SIG-M5 (cell line): ENCODE measurements around the gene ACTN4.

ENCODE experiments used
- DNase-seq: peaks from one replicate; lab custom pipeline; 2025; lab: John Stamatoyannopoulos, UW

The ACTN4 gene

DNA sequence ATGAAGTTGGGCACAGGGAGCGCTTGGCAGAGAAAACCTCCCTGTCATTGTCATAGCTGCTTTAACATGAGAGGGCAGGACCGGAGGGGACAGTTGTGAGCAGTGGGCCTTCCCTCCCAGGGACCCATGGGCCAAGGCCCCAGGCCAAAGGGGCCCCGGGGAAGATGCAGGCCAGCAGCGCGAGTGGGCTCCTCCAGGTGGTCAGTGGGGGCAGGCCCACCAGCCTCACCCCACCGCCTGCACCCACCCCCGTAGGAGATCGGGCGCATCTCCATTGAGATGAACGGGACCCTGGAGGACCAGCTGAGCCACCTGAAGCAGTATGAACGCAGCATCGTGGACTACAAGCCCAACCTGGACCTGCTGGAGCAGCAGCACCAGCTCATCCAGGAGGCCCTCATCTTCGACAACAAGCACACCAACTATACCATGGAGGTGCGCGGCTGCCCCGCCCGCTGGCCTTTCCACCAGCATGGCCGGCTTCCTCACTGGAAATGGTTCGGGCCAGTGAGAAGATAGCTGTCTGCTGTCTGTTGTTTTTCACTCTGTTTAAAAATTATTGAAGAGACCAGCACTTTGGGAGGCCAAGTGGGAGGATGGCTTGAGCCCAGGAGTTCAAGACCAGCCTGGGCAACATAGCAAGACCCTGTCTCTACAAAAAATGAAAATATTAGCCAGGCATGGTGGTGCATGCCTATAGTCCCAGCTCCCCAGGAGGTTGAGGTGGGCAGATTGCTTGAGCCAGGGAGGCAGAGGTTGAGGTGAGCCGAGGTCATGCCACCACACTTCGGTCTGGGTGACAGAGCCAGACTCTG, 78.2 kb downstream of the ACTN4 start:
- DNase-seq, result no peak

GRCh38 chr19:38726284-38726673, 78.8 kb downstream of the ACTN4 start:
- no peak for DNase-seq

DNA sequence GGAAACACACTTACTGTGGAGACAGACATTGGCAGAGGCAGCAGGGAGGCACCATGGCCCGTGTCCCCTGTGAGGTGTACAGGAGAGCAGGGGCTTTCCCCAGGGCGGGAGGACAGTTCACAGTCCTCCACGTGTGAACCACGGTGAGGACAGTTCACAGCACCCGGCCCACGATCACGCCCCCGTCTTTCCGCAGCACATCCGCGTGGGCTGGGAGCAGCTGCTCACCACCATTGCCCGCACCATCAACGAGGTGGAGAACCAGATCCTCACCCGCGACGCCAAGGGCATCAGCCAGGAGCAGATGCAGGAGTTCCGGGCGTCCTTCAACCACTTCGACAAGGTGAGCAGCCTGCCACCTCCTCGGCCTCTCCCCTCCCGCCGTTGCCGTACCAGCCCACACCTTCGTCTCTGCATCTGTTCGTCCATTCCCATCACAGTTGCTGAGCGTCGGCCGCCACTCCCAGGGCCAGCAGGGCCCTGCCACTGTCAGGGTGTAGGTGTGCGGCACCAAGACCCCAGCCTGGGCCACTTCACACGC, 79.4 kb downstream of the ACTN4 start:
- DNase-seq, result no peak

GRCh38 chr19:38727306-38727867, 79.9 kb downstream of the ACTN4 start:
- no peak for DNase-seq

DNA sequence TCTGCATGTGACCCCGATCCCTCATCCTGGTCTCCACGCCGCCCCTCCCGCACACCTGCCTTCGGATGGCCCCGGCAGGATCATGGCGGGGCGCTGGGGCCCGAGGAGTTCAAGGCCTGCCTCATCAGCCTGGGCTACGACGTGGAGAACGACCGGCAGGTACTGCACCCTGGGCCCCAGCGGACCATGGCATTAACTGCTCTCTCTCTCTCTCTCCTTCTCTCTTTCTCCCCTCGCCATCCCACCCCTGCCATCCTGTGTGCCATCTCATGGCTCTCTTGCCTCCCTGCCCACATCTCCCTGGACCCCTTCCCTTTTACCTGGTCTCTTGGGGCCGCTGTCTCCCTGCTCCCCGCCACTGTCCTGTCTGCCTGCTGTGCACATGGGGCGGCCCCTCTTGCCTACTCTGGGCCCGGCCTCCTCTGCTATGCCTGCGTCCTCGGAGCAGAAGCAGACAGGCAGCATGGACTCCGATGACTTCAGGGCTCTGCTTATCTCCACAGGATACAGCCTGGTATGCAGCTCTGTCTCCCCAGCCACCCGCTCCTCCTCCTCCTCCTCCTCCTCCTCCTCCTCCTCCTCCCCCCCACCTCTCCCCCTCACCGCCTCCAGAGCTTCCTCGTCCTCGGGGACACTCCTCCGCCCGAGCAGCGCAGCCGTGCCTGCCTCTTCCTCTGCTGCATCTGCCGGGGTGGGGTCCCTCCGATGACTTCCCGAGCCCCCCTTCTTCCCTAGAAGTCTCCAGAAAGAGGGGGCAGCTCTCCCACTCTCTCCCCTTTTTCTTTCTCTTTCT, 80.6 kb downstream of the ACTN4 start:
- no peak for DNase-seq

DNA sequence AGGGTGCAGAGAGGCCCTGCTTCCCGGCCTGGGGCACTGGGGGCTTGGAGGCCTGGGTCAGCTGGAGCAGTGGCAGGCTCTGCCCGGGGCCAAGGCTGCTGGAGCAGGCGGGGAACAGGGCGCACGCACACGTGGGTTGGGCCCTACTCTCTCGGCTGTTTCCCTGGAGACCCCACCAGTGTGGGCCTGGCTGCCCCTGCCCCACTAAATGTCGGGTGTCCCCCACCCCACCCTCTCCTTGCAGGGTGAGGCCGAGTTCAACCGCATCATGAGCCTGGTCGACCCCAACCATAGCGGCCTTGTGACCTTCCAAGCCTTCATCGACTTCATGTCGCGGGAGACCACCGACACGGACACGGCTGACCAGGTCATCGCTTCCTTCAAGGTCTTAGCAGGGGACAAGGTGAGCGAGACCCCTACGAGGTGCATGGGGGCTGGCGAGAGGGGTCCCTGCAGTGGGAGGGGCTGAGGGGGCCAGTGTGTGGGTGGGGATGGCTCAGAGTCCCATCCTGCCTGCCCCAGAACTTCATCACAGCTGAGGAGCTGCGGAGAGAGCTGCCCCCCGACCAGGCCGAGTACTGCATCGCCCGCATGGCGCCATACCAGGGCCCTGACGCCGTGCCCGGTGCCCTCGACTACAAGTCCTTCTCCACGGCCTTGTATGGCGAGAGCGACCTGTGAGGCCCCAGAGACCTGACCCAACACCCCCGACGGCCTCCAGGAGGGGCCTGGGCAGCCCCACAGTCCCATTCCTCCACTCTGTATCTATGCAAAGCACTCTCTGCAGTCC, 81.5 kb downstream of the ACTN4 start:
- no peak for DNase-seq

GRCh38 chr19:38729653-38730469, 82.4 kb downstream of the ACTN4 start:
- DNase-seq, result no peak

DNA sequence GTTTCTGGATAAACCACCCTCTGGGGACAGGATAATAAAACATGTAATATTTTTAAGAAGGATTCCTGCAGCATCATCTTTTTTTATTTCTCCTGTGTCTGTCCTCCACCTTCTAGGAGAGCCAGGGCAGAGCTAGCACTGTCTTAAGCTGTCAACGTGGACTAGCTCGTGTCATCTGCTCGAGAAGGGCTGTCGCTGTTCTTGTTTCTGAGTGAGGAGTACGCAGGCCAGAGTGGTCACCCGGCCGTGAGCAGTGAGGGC, 83.0 kb downstream of the ACTN4 start:
- DNase-seq, result no peak

DNA sequence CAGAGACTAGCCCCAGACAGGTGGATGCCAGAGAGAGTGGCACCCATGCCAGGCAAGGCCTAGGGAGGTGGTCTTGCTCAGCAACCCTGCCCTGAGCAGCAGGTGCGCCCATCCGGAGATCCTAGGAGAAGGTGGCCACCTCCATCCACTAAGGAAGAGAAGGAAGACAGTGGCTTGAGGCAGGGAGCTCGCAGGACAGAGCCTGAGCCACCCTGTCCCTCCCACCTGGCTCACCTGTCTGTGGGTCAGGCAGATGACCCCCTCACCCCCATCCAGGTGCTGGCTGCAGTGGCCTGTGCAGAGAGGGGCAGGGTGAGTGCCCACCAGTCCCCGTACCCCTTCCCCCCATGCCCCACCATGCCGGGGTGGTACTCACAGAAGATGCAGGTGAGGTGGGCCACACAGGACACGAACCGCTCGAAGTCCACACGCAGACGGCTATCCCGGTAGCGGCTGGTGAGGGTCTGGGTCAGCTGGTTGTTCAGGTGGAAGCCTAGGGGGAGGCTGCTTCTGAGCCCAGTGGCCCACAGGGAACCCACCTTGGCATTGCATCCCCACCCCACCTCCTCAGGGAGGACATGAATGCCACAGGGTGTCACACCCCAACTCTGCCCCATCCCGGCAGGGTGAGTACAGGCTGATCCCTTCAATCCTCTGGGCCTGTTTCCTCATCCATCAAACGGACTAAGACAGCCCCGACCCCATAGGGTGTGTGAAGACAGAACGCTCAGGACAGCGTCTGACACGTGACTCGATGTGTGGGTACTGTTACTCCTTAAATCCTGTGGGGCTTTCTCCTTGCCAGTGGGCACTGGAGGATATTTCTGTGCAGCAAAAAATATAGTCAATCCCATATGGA, 83.5 kb downstream of the ACTN4 start:
- DNase-seq, result no peak

- no peak for DNase-seq
Measured at GRCh38 chr19:38731654-38732301, 84.3 kb downstream of the ACTN4 start.

GRCh38 chr19:38733241-38733492, 85.7 kb downstream of the ACTN4 start:
- no peak for DNase-seq

- DNase-seq, result no peak
Measured at GRCh38 chr19:38733493-38734175, 86.2 kb downstream of the ACTN4 start.

- DNase-seq, result no peak
Measured at GRCh38 chr19:38734176-38734425, 86.7 kb downstream of the ACTN4 start.

- DNase-seq, result no peak
Measured at GRCh38 chr19:38734426-38735256, 87.2 kb downstream of the ACTN4 start.

DNA sequence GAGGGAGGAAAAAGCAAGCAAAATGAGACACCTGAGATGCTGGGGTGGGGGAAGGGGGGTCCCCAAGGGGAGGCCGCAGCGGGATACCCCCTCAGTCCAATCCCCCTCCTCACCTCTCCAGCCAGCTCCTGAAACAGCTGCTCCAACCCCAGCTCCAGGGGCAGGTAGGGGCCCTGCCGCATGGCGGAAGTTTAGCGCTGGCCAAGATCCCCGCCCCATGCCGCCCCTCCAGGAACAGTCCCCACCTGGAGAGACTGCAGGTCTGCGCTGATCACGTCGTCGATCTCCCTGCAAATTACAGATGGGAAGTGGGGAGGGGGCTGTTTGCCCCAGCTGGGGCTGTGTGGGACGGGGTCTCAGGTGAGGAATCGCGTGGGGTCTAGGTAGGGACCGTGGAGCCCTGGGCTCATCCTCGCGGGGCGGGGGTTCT, 87.8 kb downstream of the ACTN4 start:
- no peak for DNase-seq

DNA sequence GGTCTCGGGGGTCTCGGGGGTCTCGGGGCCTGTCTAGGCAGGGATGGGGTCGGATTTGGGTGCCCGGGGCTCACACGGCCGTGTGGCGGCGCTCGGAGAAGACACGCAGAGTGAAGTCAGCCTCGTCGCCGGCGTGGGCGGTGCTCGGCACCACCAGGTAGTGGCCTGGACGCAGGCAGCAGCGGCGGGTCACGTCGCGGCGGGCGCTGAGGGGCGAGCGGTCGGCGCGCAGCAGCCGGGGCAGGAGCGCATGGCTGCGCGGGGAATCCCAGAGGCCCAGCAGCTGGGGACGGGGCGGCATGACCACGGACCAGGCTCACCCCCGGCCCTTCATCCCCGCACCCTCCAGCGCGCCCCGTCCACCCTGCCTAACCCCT, 88.6 kb downstream of the ACTN4 start:
- no peak for DNase-seq

GRCh38 chr19:38736413-38737280, 89.2 kb downstream of the ACTN4 start:
- no peak for DNase-seq

- DNase-seq, result no peak
Measured at GRCh38 chr19:38737281-38737865, 89.9 kb downstream of the ACTN4 start.
